HS-27A (cell line): ENCODE data around the gene NPY5R.

ENCODE experiments used
- DNase-seq: peaks from one replicate; pipeline ENCODE4 v3.0.0-alpha.2; 2012; ENCODE audit warnings: low read depth, missing footprints

Gene NPY5R

DNA sequence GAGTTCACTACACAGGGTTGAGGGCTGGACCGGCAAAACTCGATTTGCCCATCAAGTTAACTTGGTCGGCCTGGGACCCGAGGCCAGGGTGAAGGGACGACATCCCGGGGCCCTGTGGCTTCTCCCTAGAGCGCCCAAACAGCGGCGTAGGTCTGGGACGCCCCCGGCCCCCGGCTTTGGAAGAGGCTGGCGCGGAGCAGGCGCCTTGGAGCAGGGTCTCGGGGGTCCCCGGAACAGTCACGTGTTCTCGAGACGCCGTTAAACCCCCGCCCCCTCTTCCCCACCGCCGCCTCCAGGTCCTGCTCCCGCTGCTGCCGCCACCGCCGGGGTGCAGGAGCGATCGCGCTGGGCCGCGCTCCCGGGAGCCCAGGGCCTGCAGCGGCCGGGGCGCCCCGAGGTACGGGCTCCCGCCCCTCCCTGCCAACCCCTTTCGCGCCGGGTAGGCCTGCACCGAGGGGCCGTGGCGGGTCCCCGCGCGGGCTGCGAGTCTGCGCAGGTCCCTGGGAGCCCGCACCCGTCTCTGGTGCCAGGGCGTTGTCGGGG is at the start of gene NPY5R:
Gene NPY5R, plus strand, starts transcription at position 289 of the 543 bp plus-strand sequence. CDS start 6,382 bp downstream, outside the sequence.
- no peak for DNase-seq

GRCh38 chr4:163295138-163295537 is 48.6 kb upstream of the NPY5R start:
- no peak for DNase-seq

DNA sequence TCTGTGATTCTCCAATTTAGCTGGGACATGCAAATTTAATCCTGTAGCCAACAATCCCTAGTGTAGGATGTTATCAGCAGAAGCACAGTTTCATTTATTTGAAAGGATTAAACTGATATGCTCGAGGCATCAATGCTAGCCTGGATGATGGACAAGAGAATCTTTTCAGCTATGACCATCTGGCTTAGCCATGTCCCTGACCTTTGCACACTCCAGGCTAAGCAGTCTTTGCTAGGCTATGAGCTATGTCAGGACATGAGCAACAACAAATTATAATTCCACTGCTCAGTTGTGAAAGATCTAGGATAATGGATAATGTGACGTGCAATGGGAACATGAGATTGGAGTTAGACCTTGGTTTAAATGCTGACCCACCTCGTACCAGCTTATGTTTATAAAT is 43.2 kb upstream of the NPY5R start:
- DNase-seq = no peak

DNA sequence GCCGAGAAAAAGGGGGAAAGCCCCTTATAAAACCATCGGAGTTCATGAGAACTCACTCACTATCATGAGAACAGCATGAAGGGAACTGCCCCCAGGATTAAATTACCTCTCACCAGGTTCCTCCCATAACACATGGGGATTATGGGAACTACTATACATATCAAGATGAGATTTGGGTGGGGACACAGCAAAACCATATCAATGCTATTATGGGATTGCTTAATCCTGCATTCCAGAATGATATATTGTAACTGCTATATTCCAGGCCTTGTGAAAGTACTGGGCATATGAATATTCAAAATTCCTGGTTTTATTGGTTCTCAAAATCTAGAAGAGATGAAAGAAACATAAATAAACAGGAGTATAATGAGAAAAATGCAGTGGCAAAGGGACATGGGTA is 40.6 kb upstream of the NPY5R start:
- no peak for DNase-seq

GRCh38 chr4:163309466-163309865 is 34.2 kb upstream of the NPY5R start:
- DNase-seq = no peak

DNA sequence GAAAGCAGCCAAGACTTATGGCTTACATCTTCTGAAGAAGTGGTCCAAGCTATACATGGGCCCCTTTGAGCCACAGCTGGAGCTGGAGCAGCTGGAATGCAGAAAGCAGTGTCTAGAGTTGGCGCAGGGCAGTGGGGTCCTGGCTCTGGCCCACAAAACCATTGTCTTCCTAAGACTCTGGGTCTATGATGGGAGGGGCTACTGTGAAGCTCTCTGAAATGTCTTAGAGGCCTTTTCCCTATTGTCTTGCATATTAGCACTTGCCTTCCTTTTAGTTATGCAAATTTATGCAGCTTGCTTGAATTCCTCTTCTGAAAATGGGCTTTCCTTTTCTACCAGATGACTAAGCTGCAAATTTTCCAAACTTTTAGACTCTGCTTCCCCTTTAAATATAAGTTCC is 26.6 kb upstream of the NPY5R start:
- no peak for DNase-seq

DNA sequence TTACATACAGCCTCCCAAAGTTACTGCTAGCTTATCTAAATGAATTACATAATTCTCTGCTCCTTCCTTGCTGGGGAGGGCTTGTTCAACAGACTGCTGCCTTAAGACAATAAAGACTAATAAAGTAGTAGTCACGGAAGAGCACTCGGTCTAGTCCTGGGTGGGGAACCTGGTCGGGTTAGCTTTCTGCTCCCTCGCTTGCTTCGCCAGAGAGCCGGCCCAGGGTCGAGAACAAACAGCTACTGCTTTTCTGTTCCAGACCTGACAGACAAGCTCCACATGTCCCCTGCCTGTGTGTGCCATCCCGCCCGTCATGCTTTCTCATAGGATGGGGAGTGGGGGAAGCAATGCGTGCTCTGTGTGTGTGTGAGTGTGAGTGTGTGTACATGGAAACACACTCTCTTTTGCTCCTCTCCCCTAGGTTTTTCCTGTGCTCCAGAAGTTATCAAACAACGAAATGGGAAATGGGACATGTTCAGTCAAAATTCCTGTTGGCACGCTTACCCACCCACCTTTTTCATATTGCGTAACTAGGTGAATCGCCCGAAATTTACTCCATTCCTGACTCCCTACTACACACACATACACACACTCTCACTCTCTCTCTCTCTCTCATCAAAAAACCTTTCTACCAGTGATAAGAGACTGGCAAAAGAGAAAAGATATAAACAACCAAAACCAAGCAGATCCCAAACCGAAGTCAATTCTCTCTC is 12.6 kb upstream of the NPY5R start:
- no peak for DNase-seq

- DNase-seq = no peak
Observed at GRCh38 chr4:163331629-163332376, 11.9 kb upstream of the NPY5R start.

DNA sequence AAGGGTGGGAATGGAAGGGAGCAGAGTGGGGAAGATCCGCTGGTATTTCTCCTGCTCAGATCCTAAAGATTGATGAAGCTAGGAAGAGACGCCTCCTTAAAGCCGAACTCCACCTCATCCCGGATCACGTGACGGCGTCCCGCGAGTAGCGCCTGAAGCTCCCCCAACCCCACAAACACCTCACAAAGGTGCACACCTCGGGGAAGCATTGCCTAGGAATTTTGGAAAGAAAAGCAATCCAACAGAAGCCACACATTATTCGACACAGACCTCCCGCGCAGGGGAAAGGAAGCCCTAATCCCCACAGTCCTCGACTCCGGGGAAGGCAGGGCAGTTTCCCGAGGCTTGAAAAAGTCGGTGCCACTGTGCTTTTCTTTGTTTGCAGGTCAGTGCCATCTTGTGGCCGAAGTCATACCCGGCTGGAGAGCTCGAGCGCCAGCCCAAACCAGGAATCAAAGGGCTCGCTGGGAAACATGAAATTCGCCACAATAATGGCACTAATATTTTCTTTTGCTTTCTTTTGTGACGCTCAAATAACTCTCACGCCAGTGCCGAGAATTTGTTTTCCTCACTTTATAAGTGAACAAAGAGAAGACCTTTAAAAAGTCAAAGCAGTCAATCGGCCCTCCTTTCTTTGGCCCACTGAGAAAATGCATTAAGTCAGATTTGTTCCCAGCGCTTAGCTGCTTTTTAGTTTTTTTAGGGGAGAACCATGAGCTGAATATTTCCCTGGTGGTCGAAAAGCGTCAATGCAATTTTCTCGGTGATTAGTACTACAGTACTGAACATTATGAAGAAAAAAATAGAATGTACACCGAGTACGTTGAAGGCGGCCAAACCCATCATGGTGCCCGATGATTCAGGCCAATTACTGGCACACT is 10.9 kb upstream of the NPY5R start, which contains the start of gene NPY1R:
Gene NPY1R, minus strand, starts transcription at position 71 of the 881 bp plus-strand sequence. CDS start 6,042 bp downstream, outside the sequence.
- peak; percentile 23 for DNase-seq

GRCh38 chr4:163335384-163335783 is 8.3 kb upstream of the NPY5R start:
- DNase-seq = no peak

- DNase-seq = no peak
Observed at GRCh38 chr4:163344147-163345125, 744 bp downstream of the NPY5R start.

GRCh38 chr4:163350672-163351071 is 7.0 kb downstream of the NPY5R start:
- DNase-seq = no peak

DNA sequence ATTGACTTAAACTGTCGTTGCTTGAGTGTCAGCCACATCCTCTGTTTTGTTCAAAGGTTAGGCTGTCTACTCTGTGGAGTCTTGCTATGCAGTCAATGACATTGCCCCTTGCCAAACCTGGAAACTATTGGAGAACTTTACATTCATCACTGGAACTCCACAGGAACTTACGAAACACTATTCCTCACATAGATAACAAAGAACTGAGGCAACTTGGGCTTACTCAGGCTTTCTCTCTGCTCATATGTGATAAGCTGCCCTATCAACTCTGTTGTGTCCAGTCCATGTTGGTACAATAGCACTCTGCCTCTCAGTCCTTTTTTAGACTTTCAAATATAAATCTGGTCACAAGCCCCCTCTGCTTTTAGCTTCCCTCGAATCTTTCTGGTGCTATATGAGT is 9.4 kb downstream of the NPY5R start:
- no peak for DNase-seq

GRCh38 chr4:163356104-163356503 is 12.4 kb downstream of the NPY5R start:
- DNase-seq = no peak

- DNase-seq = no peak
Observed at GRCh38 chr4:163367651-163368050, 24.0 kb downstream of the NPY5R start.

DNA sequence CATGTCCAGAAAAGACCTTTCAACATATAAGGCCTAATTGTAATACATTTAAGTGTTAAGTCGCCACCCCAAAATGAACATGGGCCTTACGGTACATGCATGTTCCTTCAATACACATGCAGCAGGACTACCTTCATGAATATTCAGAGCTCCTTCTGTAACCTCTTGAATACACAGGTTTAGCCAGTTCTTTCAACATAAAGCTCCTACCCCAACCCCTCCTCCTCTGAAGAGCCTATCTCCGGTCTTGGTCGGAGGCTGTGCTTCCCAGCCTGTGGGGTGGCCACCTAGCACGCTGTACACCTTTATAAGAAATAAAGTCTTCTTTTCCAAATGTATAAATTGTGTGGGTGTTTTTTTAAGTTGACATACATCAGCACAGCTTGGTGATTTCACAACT is 28.3 kb downstream of the NPY5R start:
- no peak for DNase-seq

- DNase-seq = no peak
Observed at GRCh38 chr4:163378661-163379060, 35.0 kb downstream of the NPY5R start.

DNA sequence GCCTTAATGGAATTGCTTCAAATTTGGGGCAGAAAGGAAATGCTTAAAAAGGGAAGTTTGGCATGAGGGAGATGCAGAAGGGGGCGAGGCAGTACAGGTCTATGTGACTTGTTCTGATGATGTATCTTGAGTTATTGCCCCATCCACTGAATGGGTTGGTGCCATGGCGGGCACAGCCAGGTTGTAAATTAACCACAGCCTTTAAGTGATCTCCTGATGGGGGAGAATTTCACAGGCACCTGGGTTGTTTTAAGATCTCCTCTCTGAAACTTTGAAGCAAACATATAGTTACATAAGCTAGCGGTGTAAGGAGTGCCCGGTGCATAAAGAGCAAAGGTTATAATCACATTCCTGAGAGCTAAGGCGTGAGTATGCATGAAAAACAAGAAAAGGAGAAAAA is 37.0 kb downstream of the NPY5R start:
- DNase-seq = no peak

DNA sequence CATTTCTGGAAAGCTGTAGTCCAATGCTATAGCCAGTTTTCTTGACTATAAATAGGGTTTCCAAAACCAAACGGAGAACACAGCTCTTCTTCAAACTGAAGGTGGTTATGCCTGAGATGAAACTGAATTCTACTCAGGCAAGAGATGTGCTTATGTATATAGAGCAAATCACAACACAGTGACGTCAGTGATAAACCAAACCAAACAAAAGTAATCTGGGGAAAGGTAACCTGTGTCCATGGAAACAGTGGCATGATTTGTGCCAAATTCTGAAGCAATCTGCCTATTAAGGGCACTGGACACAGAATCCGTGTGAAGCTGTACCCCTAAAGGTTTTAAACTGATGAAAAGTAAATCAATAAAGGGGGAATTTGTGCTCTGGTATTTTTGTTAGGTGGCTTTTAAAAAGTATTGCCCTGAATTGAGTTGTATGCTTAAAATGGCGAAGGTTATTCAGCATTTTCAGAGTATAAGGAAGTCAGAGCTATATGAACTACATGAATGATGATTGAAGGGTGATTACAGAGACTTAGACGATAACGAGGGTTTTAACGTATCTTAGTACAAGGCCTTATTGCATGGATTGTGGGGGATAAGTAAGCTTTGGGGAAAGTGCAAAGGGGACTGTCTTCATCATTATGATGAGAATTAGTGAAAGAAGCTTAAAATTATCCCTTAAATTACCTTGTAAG is 38.6 kb downstream of the NPY5R start:
- no peak for DNase-seq

GRCh38 chr4:163384434-163384833 is 40.7 kb downstream of the NPY5R start:
- no peak for DNase-seq
